Left kidney (tissue), 8 donors: ENCODE results near the gene KRTAP20-3. TPM values are rescaled to one million over a fixed set of nuclear protein-coding genes. Genes with fewer than 3 reads are reported as not detected.

ENCODE experiments used
- DNase-seq: peaks from one replicate; pipeline ENCODE4 v3.0.0-alpha.2; 2013
- long read RNA-seq, 8 donors: transcript quantifications; one replicate each; lab custom pipeline, GENCODE V29; 2026
- polyA plus RNA-seq: library from polyadenylated mRNA; unstranded; fragments of 120-200 nt; gene quantifications from one replicate; pipeline ENCODE4 v1.2.1, GENCODE V29; 2013; ENCODE audit not compliant: insufficient read length

The KRTAP20-3 gene
- not detected for polyA plus RNA-seq
- long read RNA-seq, donor 1, result 0 reads
- long read RNA-seq, donor 2, result 0 reads
- long read RNA-seq, donor 3, result 0 reads
- long read RNA-seq, donor 4, result 0 reads
- long read RNA-seq, donor 5, result 0 reads
- long read RNA-seq, donor 6, result 0 reads
- long read RNA-seq, donor 7, result 0 reads
- long read RNA-seq, donor 8, result 0 reads

DNA sequence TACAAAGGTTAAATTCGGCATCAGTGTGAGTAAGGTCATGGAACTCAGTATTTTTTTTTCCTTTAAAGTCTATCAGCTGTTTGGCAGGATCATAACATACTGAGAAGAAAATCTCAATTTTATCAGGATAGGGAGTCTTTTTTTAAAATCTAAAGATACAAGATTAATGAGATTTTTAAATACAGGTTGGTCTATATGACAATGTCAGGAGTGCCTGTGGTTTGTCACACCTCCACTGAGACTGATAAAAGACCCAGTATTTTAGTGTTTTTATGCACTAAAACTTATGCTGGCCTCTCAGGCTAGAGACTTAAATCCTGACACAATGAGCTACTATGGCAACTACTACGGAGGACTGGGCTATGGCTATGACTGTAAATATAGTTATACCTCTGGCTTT is at the start of gene KRTAP20-3:
KRTAP20-3 (plus strand) TSS at position 301 of the 400 bp plus-strand sequence.
- no peak for DNase-seq

DNA sequence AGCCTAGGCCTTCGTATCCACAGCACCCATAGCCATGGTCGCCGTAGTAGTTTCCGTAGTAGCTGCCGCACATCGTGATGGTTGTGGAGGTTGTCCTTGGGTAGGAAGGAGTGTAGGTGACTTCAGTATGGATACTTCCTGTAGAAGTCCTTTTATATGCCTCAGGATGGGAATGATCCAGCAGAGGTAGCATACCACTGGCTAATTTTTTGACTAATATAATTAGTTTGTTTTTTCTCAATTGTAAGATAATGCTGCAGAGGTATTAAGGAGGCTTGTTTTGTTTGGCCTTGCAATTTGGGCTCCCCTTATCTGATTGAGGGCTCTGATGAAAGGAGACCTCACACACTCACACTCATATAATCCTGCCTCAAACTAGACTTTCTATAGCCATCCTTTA is 43.9 kb upstream of the KRTAP20-3 start, which contains the start of gene KRTAP6-2:
KRTAP6-2 (minus strand) TSS at position 101 of the 400 bp plus-strand sequence; CDS start at position 73, 28 bp downstream.
- no peak for DNase-seq

DNA sequence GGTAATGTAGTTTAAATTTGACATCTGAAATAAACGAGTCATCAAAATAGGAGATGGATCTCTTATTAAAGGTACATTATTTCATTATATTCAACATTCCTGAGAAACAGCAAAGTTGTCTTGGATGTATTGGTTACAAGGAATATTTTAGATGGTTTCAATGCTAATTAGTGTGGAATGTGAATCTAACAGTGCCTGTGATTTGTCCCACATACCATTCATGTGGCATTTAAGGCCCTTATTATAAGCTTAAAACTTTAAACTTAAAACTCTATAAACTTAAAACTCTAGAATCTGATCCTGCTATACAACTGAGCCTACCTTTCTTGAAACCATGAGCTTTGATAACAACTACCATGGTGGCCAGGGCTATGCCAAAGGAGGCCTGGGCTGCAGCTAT is 41.9 kb upstream of the KRTAP20-3 start, which contains the start of gene KRTAP22-1:
KRTAP22-1 (plus strand) TSS at position 301 of the 400 bp plus-strand sequence.
- no peak for DNase-seq

DNA sequence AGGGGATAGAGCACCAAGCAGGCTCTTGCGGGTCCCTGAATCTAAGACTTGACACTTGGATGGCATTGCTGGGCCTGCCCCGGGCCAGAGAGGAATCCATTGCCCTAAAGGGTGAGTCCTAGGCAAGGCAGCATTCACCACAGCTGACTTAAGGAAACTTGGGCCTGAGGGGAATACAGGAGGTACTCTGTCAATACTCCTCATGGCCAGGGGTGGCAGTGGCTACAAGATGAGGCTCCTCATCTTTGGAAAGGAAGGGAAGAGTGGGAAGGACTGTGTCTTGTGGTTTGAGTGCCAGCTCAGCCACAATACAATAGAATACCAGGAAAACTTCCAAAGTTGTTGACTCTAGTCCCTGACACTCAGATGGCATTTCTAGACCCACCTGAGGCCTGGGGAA is 36.7 kb upstream of the KRTAP20-3 start:
- no peak for DNase-seq

DNA sequence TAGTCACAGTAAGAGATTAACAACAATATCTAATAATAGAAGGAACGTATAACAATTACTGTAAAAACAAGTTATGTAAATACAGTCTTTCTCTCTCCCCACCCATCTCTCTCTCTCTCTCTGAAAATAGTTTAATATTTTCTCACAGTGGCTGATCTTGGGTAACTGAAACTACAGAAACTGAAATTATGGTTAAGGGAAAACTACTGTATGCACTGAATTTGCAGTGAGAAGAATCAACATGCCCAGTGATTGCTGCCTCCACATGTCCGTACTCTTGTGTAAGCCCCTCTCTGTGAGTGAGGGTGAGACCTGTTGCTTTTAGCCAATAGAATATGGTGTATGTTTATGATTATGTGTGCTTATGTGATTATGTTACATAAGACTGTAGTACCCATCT is 30.5 kb upstream of the KRTAP20-3 start:
- DNase-seq, result no peak

DNA sequence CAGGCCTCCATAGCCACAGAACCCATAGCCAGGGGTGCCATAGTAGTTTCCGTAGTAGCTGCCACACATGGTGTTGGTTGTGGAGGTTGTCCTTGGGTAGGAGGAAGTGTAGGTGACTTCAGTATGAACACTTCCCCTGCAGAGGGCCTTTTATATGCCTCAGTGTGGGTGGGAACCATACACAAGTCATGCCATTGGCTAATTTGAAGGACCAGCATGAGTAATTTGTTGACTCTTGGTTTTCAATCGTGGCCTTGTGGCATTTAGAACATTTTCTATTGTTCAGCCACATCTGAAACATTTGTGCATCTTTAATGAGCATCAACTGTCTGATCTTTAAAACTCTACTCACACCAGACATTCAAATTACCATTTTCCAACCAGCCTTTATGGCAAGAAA is 28.8 kb upstream of the KRTAP20-3 start, which contains the start of gene KRTAP6-1:
KRTAP6-1 (minus strand) TSS at position 95 of the 400 bp plus-strand sequence; CDS start at position 69, 26 bp downstream.
- DNase-seq, result no peak

DNA sequence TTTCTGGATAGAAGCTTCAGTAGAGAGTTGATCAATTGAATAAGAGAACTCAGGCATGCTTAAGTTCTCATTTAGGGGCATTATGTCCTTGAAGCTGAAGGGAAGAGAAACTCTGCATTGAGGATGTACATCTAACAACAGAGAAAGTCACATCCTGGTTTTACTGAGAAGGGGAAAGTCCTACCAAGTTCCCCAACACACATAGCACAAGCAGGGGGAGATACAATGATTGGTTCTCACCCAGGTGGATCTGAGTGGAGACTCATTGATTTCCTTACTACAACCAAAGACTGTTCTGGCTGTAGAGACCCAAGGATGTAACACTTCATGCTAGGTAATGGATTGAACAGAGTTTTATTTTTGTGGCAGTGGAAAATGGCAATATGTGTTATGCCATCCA is 27.5 kb upstream of the KRTAP20-3 start:
- no peak for DNase-seq

DNA sequence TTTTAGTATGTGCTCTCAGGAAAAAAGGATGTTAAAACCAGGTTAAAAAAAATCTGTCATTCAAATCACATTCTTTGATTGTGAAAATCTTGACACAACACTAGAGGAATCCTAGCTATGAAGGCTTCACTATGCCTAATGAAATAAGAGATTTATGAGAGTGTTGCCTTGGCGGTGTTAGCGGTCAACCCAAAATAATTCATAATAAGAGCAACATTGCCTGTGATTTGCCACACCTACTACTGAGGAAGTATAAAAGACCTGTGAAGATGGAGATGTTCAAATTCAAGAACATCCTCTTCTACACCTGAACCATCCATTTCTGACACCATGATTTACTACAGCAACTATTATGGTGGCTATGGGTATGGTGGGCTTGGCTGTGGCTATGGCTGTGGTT is 26.5 kb upstream of the KRTAP20-3 start, which contains the start of gene KRTAP20-1:
KRTAP20-1 (plus strand) TSS at position 301 of the 400 bp plus-strand sequence; CDS start at position 331, 30 bp downstream.
- no peak for DNase-seq

DNA sequence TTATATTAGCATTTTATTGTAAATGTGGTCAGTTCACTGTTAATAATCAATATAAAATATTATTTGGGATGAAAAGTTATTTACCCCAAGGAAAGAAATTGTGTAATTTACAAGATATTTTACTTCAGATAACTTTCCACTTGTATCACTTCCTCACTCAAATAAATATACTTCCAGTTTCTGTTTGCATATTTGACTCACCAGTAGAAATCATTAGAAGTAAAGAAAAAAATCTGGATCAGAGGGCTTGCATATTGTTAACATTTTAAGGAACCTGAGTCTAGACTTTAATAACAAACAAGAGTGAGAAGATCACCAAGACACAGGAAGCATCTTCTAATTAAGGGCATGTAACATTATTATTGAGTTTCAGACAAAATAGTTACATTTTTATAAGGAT is 22.6 kb upstream of the KRTAP20-3 start:
- DNase-seq, result no peak

DNA sequence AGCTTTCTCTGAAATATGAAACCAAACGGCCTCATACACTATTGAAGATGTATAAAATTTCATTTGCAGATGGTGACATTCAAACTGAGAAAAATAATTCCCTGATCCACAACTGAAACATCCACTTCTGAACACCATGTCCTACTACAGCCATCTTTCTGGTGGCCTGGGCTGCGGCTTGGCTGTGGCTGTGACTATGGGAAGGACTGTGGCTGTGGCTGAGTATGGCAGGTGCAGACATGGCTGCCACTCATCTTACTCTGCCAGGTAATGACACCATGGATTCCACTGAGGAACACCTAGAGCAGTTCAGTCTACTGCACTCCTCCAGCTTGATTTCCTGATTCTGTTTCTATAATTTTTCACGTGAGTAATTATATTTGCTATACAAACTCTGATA is 22.1 kb upstream of the KRTAP20-3 start, which contains the start of gene KRTAP20-4:
KRTAP20-4 (plus strand) TSS at position 106 of the 400 bp plus-strand sequence.
- DNase-seq, result no peak

DNA sequence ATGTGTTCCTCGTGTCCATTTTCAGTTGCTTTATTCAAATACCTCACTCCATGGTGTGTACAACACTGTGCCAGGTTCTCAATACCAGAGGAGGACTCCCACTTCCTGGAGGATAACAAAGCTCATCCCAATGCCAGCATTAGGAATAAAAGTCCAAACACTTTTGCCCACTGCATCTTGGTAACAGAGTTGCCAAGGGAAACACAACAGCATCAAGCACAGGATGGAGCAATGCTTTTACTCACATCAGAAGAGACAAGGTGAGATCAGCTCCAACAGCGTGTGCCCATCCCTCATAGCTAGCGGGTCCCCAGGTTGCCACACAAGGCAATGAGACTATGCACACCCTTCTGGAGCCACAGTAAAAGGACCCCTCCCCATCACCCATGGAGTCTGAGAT is 19.3 kb upstream of the KRTAP20-3 start:
- DNase-seq, result no peak

DNA sequence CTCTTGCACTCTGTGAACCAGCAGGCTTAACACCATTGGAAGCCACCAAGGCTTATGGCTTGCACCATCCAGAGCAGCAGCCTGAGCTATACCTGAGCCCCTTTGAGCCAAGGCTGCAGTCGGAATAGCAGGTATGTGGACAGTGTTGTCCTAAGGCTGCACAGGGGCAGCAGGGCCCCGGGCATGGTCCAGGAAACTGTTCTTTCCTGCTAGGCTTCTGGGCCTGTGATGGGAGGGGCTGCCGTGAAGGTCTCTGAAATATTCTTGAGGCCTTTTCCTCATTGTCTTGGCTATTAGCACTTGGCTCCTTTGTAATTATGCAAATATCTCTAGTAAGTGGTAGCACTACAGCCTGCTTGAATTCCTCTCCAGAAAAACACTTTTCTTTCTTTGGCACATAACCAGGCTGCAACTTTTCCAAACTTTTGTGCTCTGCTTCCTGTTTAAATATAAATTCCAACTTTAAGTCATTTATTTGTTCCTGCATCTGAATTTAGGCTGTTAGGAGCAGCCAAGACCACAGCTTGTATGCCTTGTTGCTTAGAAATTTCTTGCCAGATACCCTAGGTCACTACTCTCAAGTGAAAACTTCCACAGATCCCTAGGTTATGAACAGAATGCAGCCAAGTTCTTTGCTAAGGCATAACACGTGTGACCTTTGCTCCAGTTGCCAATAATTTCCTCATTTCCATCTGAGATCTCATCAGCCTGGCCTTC is 17.1 kb upstream of the KRTAP20-3 start:
- DNase-seq, result no peak

DNA sequence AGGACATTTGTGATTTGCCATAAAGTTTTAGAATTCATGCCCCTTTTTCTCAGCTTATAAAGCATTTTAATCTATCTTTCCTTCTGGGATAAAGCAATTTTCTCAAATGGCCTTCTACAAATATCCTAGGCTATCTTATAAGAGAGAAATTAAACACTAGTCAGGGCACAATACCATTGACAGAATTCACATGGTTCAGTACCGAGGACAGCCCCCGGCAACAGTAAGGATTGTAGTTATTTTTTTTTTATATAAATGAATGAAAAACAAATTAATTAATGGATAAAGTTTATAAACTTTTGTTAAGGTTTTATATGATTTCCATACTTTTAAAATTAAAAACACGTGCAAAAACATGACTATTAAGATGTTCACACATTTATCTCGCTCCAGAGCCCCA is 14.6 kb upstream of the KRTAP20-3 start:
- DNase-seq, result no peak

DNA sequence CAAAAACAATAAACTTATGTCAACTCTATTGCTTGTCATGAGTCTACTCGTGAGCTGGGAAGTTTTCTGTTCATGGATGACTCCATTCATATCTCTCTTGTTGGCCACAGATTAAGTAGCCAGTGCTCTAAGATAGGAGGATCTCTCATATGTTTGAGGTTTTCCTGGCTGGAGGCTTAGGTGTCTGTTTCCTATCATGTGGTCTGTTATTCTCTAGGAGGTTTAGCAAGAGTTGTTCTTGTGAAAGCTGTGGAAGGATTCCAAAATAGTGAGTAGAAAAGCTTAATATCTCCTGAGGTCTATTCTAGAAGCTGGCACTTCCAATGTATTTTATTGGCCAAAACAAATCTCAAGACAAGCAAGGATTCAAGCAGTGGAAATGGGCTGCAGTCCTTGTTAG is 13.5 kb upstream of the KRTAP20-3 start:
- DNase-seq, result no peak

DNA sequence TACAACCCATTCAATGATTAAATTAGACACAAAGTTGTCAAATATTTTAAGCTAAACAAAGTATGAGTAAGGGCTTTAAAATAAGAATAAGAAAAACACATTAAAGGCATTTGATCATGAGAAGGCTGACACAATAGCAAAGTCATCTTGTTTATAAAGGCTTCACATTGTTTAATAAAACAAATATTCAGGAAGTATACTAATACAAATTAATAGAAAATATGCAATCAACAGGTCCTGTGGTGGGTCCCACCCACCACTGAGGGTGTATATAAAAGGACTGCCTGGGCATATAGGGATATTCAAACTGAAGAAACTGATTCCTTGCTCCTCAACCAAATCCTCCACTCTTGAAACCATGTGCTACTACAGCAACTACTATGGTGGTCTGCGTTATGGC is 7.8 kb upstream of the KRTAP20-3 start, which contains the start of gene KRTAP20-2:
KRTAP20-2 (plus strand) TSS at position 301 of the 400 bp plus-strand sequence; CDS start at position 359, 58 bp downstream.
- DNase-seq, result no peak

DNA sequence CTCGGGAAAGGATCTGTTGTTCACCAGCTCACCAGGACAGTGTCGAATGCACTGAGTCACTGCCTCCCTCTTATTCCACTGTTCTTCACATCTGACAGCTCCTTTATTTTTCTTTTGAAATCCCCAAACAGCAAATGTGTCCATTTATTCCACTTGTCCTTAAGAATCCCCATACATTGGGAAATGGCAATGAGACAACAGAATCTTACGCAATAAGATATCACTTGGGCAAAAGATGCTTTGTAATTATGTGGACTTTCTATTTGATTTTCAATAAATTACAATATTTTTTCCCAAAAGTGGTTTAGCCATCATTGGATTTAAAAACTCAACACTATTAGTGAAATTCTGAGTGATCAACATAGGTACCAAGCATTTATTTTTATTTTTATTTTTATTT is 4.0 kb upstream of the KRTAP20-3 start:
- DNase-seq, result no peak

DNA sequence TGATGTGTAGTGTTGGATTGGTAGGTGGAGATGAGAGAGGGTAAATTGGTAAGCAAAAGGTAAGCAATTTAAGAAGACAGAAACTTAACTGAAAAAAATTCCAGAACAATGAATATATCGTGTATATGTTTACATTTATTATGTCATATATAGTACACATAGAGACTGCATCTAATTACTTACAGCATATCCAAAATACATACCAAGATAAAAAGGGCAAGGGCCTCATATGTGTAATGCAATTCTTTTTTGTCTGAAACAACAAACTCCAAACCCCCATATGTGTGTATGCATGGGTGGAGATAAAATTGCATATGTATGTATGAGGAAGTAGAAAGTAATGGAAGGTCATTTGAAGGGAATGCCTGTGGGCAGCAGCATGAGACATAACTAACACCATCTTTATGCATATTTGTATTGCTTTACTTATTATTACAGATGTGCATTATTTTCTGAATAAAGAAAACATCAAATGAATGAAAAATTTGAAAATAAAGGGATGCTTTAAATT is 4.3 kb downstream of the KRTAP20-3 start:
- no peak for DNase-seq

DNA sequence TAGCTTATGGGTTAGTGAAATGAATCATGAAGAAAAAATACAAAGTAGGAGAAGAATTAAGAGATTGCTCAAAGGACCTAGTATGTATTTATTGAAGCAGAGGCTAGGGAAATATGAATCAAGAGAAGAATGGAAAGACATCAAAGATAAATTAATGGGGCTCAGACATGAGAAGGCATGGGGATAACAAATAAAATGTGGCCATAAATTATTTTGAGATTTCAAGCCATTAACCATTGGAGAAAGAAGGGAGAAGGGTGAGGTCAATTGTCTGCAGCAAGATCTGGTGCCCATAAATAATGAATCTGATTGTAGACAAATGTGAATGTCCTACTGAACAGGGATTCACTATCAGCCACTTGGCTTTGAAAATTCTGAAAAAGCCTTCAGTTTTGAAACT is 10.2 kb downstream of the KRTAP20-3 start:
- DNase-seq, result no peak

DNA sequence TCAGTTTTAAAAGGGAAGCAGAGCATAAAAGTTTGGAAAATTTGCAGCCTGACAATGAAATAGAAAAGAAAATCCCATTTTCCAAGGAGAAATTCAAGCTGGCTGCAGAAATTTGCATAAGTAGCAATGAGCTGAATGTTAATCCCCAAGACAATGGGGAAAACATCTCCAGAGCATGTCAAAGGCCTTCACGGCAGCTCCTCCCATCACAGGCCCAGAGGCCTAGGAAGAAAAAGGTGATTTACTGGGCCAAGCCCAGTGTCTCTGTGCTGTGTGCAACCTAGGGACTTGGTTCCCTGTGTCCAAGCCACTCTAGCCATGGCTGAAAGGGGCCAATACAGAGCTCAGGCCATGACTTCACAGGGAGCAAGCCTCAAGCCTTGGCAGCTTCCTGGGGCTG is 26.1 kb downstream of the KRTAP20-3 start:
- DNase-seq, result no peak

DNA sequence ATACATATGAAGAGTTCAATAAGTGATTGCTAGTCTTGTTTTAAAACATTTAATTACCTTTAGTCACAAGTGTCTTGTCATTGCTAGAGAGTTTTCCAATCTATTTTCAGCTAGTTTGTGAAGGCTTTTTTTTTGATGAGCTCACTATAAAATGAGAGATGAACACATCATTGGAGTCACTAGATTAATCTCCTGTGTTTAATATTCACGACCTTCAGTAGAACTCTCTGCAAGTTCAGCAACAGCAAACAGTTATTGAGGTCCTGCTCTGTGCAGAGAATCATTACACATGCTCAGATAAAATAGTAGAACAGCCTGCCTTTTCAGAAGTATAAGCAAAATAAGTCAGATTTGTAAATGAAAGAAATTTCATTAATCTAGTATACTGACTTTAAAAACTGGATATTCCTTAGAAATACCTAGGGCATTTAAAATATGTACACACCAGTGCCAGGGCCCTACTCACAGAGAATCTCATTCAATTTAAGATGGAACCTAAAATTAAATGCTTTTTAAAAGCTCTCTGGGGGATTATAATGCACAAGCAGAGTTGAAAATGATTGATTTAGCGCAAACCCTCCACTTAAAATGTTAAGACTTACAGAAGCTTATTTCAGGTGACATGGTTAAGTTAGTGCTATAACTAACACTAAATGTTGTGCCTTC is 30.5 kb downstream of the KRTAP20-3 start:
- DNase-seq, result no peak

DNA sequence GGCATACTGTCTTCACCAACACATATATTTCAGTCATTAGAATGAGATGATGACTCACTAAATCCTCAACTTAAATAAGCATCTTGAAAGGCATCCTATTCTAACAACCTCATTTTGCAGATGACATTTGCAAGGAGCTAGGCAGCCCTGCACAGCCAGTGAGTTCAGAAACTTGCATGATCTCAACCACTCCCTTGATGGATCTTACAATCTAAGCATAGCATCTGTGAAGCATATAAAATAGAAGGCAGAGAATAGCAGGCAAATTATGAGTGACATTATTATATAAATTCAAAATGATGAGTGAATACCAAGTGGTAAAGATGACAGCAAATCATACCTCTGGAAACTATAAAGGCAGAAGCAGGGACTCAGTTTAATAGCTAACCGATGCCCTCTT is 31.6 kb downstream of the KRTAP20-3 start:
- no peak for DNase-seq

DNA sequence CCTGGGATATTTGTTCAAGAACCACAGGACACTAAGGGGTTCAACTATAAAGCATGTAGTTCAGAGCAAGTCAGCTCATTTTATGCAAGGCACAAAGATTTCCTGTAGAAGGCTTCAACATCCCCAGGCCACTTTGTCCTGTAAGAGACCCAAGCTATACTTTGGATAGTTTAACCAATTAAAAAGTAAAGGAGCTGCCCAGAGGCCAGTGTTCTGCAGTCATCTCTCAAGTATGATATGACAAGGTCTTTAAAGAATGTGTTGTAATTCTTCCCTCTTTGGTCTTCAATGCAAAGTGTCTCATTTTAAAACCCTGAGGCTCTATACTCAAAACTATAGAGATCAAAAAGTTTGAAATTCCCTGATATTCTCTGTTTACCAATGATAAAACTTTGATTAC is 34.1 kb downstream of the KRTAP20-3 start:
- DNase-seq, result no peak

DNA sequence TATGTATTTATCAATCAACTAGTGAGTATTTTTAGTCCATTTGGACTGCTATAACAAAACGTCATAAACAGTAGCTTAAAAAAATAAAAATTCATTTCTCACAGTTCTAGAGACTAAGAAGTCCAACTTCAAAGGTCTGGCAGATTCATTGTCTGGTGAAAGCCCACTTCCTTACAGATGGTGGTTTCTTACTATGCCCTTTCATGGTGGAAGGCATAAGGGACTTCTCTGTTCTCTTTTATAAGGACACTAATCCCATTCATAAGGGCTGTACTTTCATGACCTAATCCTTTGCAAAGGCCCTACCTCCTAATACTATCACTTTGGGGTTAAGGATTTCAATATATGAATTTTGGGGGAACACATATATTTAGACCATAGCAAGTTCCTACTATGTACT is 37.9 kb downstream of the KRTAP20-3 start:
- no peak for DNase-seq
